Stimulated activated CD4-positive, alpha-beta T cell treated with anti-CD3 and anti-CD28 coated beads, Interleukin-1b, Interleukin-23, amount 100 ng/mL, for 1 hour (primary cell): ENCODE measurements around the gene LAMB4.

ENCODE experiments used
- DNase-seq, 2 donors: peaks; one replicate each; pipeline ENCODE4 v3.0.0-alpha.2; 2020; ENCODE audit warnings: low read depth in 2 of 2

Gene LAMB4

GRCh38 chr7:108143658-108144420 lies 13.7 kb upstream of the LAMB4 start:
- DNase-seq: no peak

GRCh38 chr7:108142675-108143259 lies 12.6 kb upstream of the LAMB4 start:
- DNase-seq: no peak

- no peak for DNase-seq
Measured at GRCh38 chr7:108142180-108142579, 12.0 kb upstream of the LAMB4 start.

GRCh38 chr7:108140671-108141070 lies 10.5 kb upstream of the LAMB4 start:
- no peak for DNase-seq

GRCh38 chr7:108138911-108139310 lies 8.8 kb upstream of the LAMB4 start:
- DNase-seq: no peak

- DNase-seq: no peak
Measured at GRCh38 chr7:108137993-108138392, 7.8 kb upstream of the LAMB4 start.

- no peak for DNase-seq
Measured at GRCh38 chr7:108137040-108137439, 6.9 kb upstream of the LAMB4 start.

- no peak for DNase-seq
Measured at GRCh38 chr7:108136191-108136688, 6.1 kb upstream of the LAMB4 start.

- DNase-seq: no peak
Measured at GRCh38 chr7:108135446-108136190, 5.5 kb upstream of the LAMB4 start.

GRCh38 chr7:108134486-108134885 lies 4.3 kb upstream of the LAMB4 start:
- no peak for DNase-seq

GRCh38 chr7:108132551-108133265 lies 2.5 kb upstream of the LAMB4 start:
- DNase-seq: no peak

- no peak for DNase-seq
Measured at GRCh38 chr7:108129018-108129965, 869 bp downstream of the LAMB4 start.

- no peak for DNase-seq
Measured at GRCh38 chr7:108128514-108128913, 1.6 kb downstream of the LAMB4 start.

- DNase-seq: no peak
Measured at GRCh38 chr7:108127461-108127860, 2.7 kb downstream of the LAMB4 start.

GRCh38 chr7:108124820-108125219 lies 5.3 kb downstream of the LAMB4 start:
- no peak for DNase-seq

GRCh38 chr7:108122181-108122580 lies 8.0 kb downstream of the LAMB4 start:
- DNase-seq: no peak

- no peak for DNase-seq
Measured at GRCh38 chr7:108120933-108121332, 9.2 kb downstream of the LAMB4 start.

GRCh38 chr7:108120196-108120595 lies 10.0 kb downstream of the LAMB4 start:
- no peak for DNase-seq

- DNase-seq: no peak
Measured at GRCh38 chr7:108118959-108119358, 11.2 kb downstream of the LAMB4 start.

- DNase-seq: no peak
Measured at GRCh38 chr7:108114117-108114841, 15.9 kb downstream of the LAMB4 start.
